ENCODE data around the gene ZSCAN10.

ZSCAN10 gene

GRCh38 chr16:3134338-3135125 is 35.4 kb upstream of the ZSCAN10 start, which contains the start of gene ZNF213:
Gene ZNF213 (plus strand): TSS chr16:3135029. CDS start chr16:3137281, 2,252 bp downstream.
- DNase-seq (ENCODE audit: low read depth in 2 of 2, low spot score in 1 of 2): peak; percentile 80 to 90

GRCh38 chr16:3133844-3134243 is 34.8 kb upstream of the ZSCAN10 start:
- no peak for DNase-seq (ENCODE audit: low read depth in 2 of 2, low spot score in 1 of 2)

DNA sequence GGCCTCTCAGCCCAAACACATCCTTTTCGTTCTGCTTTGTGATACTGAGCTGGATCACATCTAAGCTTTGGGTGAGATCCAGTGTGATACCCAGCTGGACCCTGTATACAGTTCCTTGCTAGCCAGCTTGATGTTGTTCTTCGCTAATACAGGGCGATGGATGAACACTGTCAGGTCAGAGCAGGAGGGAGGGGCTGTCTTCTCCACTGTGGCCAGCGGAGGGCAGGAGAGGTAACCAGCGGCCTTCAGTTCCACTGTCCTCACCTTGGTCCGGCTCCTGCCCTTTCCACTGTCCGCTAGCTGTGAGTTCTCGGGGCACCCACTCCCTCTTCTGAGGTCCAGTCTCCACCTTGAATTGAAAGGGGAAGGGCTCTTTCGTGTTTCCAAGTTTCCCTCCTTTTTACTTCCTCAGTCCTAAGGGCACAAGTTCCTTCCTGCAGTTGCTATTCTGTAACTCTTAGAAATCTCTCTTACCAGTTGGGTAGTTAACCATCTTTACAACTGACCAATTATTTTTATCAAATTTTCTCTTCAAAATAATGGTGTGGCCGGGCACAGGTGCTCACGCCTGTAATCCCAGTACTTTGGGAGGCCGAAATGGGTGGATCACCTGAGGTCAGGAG is 32.8 kb upstream of the ZSCAN10 start:
- DNase-seq (ENCODE audit: low read depth in 2 of 2, low spot score in 1 of 2): no peak

DNA sequence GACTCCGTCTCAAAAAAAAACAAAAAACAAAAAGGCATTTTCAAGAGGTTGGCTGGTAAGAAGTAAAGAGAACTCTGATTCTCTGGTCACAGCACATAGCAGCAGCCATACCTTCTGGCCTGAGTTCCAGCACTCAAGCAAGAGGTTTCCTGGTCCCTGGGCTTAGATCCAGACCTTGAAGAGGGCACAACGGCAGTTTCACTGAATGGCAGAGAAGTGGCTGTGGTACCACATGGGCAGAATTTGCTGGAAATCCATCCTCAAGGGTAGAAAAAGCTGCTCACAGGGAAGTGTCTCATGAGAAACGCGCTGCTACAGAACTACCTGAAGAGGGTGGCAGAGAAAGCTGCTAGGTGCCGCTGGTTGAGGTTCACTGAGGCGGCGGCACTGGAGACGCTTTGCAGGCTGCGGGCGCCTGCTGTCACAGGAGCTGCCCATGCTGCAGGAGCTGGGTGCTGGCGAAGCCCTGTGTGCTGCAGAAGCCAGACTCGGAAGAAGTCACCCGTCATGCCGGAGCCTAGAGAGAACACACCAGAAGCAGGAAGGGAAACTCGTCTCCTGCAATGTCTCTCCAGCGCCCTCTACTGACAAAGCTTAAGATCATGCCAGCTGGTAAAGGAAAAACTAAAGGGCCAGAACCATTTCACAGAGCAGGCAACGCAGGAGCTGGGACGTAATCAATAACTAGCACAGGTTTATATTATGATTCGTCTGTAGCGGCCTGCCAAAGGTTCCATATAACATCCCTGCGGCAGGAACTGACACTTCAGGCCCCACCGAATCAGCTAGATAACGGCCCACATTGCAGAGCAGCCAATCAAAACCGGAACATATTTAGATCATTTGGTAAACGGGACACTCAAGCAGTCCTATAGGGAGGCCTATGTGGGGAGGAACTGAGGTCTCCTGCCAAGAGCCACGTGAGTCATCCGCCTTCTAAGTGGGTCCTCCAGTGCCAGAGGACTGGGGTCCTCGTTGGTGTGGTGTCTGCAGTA is 30.3 kb upstream of the ZSCAN10 start:
- DNase-seq (ENCODE audit: low read depth in 2 of 2, low spot score in 1 of 2): peak in 1 of 2 donors; percentile 53

DNA sequence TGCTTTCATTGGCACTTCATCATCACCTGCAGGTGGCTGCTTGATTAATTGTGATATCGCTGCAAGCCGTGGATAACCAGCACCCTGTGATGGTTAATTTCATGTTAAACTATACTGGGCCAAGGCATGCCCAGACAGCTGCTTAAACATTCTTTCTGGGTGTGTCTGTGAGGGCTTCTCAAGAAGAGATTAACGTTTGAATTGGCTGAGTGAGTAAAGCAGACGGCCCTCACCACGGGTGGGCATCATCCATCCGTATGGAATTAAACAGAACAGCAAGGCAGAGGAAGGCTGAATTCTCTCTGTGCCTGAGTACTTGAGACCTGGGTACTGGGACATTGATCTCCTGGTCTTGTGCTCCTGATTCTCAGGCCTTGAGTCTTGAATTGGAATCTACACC is 28.7 kb upstream of the ZSCAN10 start:
- no peak for DNase-seq (ENCODE audit: low read depth in 2 of 2, low spot score in 1 of 2)

GRCh38 chr16:3123986-3124886 is 25.1 kb upstream of the ZSCAN10 start:
- DNase-seq (ENCODE audit: low read depth in 2 of 2, low spot score in 1 of 2): peak; percentile 90

DNA sequence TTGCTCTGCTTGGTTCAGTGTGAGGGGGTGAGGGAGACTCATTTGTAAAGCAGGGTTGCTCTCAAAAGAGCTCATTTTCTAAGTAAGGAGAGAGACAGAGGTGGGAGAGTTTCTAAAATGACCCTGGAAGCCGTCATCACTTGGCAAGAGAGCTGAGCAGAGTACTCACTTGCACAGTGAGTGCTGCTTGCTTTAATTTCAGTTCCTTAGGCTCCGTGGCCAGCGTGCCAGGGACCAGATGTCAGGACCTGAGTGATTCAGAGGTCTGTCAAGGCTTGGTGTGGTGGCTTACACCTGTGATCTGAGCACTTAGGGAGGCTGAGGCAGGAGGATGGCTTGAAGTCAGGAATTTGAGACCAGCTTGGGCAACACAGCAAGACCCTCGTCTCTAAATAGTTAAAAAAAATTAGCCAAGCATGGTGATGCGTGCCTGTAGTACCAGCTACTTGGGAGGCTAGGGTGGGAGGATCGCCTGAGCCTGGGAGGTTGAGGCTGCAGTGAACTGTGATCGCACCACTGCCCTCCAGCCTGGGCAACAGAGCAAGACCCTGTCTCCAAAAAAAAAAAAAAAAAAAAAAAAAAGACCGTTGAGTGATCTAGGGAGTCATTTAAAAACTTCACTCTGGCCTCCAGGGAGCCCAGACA is 24.0 kb upstream of the ZSCAN10 start:
- no peak for DNase-seq (ENCODE audit: low read depth in 2 of 2, low spot score in 1 of 2)

DNA sequence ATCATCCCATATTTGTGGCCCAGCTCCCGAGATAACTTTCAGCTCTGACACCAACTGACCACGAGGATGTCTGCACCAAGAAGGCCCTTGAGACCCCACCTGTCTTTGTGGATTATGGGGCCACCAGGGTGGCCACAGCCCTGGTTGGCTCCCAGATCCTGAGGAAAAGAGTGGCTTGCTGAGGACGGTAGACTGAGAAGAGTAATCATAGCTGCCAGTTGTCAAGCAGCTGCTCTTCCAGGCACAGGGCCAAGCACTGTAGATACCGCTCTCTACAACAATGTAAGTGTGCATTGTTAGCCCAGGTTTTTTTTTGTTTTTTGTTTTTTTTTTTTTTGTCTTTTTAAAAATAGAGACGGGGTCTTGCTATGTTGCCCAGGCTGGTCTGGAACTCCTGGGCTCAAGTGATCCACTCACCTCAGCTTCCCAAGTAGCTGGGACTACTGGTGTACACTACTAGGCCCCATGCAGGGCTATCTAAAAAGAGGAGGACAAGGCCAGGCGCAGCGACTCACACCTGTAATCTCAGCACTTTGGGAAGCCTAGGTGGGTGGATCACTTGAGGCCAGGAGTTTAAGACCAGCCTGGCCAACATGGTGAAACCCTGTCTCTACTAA is 22.9 kb upstream of the ZSCAN10 start:
- DNase-seq (ENCODE audit: low read depth in 2 of 2, low spot score in 1 of 2): no peak

DNA sequence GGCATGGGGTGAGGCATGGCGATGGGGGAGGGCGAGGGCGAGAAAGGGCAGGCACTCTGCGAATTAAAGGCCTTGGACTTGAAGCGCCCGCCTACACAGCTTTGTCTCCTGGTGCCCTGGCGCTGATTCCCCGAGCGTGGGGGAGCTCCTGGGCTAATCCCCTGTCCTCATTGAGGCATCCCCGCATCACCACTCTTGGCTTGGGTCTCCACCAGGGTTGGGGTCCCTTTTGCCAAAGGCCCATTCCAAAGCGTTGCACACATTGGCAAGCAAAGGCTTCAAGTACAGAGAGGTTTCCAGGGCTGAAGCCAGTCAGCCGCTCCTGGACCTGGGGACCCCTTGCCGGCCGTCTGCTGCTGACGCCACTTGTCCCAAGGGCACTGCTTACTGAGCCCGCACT is 21.3 kb upstream of the ZSCAN10 start:
- no peak for DNase-seq (ENCODE audit: low read depth in 2 of 2, low spot score in 1 of 2)

- DNase-seq (ENCODE audit: low read depth in 2 of 2, low spot score in 1 of 2): no peak
These were observed 20.8 kb upstream of the ZSCAN10 start for GRCh38 chr16:3119701-3120408.

- DNase-seq (ENCODE audit: low read depth in 2 of 2, low spot score in 1 of 2): no peak
These were observed 20.2 kb upstream of the ZSCAN10 start for GRCh38 chr16:3119286-3119685.

DNA sequence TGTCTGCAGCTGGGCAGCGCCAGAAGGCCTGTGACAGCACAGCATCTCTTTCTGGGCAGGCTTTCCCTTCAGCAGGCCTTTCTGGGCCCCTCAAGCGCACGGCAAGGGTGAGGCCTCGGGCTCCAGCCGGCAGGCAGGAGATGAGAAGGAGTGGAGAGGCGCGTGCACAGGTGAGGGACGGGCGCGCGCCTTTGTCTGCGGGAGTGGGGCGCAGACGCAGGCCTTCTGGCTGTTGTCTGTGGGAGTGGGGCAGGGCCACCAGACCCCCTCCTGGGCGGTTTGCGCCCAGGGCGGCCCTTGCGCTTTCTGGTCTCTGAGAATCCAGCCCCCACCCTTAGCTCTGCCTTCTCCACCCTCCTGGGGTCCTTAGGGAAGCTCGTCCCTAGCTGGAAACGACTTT is 19.8 kb upstream of the ZSCAN10 start:
- DNase-seq (ENCODE audit: low read depth in 2 of 2, low spot score in 1 of 2): no peak

- DNase-seq (ENCODE audit: low read depth in 2 of 2, low spot score in 1 of 2): no peak
These were observed 19.2 kb upstream of the ZSCAN10 start for GRCh38 chr16:3118204-3118790.

DNA sequence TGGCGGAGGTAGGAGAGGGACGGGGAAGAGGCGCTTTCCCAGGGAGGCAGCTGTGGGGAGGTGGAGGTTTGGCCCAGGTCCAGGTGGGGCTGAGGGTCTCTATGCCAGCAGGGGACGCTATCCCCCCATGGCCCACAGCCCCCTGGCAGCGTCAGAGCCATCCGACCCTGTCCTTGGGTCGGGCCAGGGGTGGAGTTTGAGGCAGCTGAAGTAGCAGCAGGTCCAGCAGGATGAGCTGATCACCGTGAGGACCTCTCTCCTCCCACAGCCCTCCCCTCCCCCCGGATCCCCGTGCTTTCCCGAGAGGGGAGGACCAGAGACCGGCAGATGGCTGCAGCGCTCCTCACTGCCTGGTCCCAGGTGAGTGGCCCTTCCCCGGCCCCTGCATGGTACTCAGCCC is 16.5 kb upstream of the ZSCAN10 start:
- no peak for DNase-seq (ENCODE audit: low read depth in 2 of 2, low spot score in 1 of 2)

GRCh38 chr16:3115003-3115402 is 15.9 kb upstream of the ZSCAN10 start:
- no peak for DNase-seq (ENCODE audit: low read depth in 2 of 2, low spot score in 1 of 2)

DNA sequence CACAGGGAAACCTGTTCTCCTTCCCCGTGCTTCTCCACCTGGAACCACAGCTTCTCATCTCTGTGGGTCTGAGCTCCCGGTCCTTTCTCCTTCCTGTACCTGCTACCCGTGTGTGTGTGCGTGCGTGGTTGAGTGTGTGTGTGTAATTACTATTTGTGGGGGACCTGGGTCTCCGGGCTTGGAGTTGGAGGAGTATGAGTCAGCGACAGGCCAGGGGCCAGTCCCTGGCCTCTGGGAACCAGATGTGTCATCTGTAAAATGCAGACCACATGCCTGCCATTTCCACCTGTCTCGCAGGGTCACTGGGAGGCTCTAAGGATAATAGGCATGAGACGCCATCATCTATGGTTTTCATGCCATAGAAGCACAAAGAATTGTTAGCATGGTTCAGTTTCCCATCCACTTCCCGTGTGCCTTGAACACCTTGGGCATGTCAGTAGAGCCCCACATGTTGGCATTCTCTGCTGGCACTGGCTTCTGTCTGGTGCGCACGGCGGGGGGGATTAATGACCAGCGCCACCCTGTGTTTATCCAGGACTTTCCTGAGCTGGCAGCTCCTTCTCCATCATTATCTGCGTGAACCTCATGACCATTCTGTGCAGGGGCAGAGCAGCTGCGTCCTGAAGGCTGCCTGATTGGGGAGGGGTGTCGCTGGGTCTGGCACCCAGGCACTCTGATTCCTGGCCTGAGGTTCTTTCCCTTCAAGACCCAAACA is 14.8 kb upstream of the ZSCAN10 start:
- no peak for DNase-seq (ENCODE audit: low read depth in 2 of 2, low spot score in 1 of 2)

DNA sequence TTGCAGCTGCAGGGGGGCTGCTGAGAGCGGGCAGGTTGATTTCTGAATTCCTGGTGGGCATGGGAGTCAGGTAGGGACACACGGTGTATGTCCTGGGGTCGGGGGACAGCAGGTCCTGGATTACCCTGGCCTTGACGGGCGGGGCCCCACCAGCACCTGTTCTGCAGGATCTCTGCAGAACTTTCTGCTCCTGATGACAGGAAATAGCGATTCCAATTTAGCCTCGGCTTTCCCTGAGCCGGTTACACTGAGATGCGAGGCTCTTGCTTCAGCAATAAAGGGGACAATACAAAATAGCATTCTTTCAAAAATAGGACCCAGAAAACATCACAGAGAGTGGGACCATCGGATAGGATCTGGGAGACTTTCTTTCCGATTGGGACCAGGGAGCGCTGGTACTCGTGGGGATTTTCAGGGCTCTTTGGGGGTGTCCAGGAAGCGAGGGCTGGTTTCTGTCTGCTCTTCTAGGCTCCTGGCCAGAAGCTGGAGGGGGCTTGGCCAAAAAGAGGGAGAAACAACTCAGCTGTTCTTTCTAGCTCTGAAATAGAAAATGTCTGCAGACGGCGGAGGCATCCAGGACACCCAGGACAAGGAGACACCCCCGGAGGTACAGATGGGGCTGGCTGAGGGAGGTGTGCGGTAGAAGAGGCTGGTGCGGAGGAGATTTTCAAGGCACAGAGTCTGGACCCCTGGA is 13.9 kb upstream of the ZSCAN10 start:
- DNase-seq (ENCODE audit: low read depth in 2 of 2, low spot score in 1 of 2): no peak
